HepG2 (cell line): ENCODE measurements around the gene SPG7. TPM values are rescaled to one million over a fixed set of nuclear protein-coding genes. Genes with fewer than 3 reads are reported as not detected.

Source experiments
- FOXK1 ChIP-seq: sonication (generic); formaldehyde crosslinking; IDR thresholded peaks from 2 replicates; pipeline ENCODE4 v1.4.0; 2020; ENCODE audit warnings: low read depth, missing genetic modification reagents, borderline replicate concordance
- HMGXB3 ChIP-seq: sonication (generic); formaldehyde crosslinking; IDR thresholded peaks from 2 replicates; pipeline ENCODE4 v1.4.0; 2020; ENCODE audit warnings: missing genetic modification reagents, borderline replicate concordance
- NR2F2 ChIP-seq: IDR thresholded peaks from 2 replicates; pipeline ENCODE4 v1.6.1; 2012; ENCODE audit warnings: low read depth, inconsistent platforms, borderline replicate concordance
- PRDM15 ChIP-seq: sonication (generic); formaldehyde crosslinking; IDR thresholded peaks from 2 replicates; pipeline ENCODE4 v1.4.0; 2020; ENCODE audit warnings: missing genetic modification reagents
- REL ChIP-seq: sonication (generic); formaldehyde crosslinking; conservative IDR thresholded peaks from 2 replicates; pipeline ENCODE4 v1.8.0; 2022; ENCODE audit warnings: mild to moderate bottlenecking, missing genetic modification reagents, moderate library complexity
- TBL1XR1 ChIP-seq: fragments of 150-350 bp; IDR thresholded peaks from 2 replicates; pipeline ENCODE4 v1.6.1; 2014; ENCODE audit warnings: borderline replicate concordance, low read length; ENCODE audit not compliant: partially characterized antibody
- ZFP41 ChIP-seq: sonication (generic); formaldehyde crosslinking; IDR thresholded peaks from 2 replicates; pipeline ENCODE4 v1.4.0; 2020; ENCODE audit warnings: mild to moderate bottlenecking, missing genetic modification reagents, borderline replicate concordance
- ZMAT3 ChIP-seq: sonication (generic); formaldehyde crosslinking; conservative IDR thresholded peaks from 2 replicates; pipeline ENCODE4 v1.7.0; 2021; ENCODE audit warnings: missing genetic modification reagents
- ZNF224 ChIP-seq: sonication (generic); formaldehyde crosslinking; IDR thresholded peaks from 2 replicates; pipeline ENCODE4 v1.5.0; 2020; ENCODE audit warnings: mild to moderate bottlenecking, missing genetic modification reagents
- ZNF275 ChIP-seq: sonication (generic); formaldehyde crosslinking; IDR thresholded peaks from 2 replicates; pipeline ENCODE4 v1.8.0; 2022; ENCODE audit warnings: missing genetic modification reagents, mild to moderate bottlenecking, inconsistent platforms, borderline replicate concordance
- ZNF296 ChIP-seq: sonication (generic); formaldehyde crosslinking; conservative IDR thresholded peaks from 2 replicates; pipeline ENCODE4 v1.5.0; 2020; ENCODE audit warnings: mild to moderate bottlenecking, missing genetic modification reagents
- ZNF570 ChIP-seq: sonication (generic); formaldehyde crosslinking; IDR thresholded peaks from 2 replicates; pipeline ENCODE4 v1.4.0; 2020; ENCODE audit warnings: mild to moderate bottlenecking, missing genetic modification reagents, borderline replicate concordance
- ZNF589 ChIP-seq: sonication (generic); formaldehyde crosslinking; conservative IDR thresholded peaks from 2 replicates; pipeline ENCODE4 v1.8.0; 2022; ENCODE audit warnings: mild to moderate bottlenecking, moderate library complexity, missing genetic modification reagents
- ZNF660 ChIP-seq: sonication (generic); formaldehyde crosslinking; IDR thresholded peaks from 2 replicates; pipeline ENCODE4 v1.5.1; 2020; ENCODE audit warnings: mild to moderate bottlenecking, low read depth, missing genetic modification reagents, borderline replicate concordance
- ZUFSP ChIP-seq: sonication (generic); formaldehyde crosslinking; IDR thresholded peaks from 2 replicates; pipeline ENCODE4 v1.9.0; 2021; ENCODE audit warnings: missing genetic modification reagents, mild to moderate bottlenecking, borderline replicate concordance
- polyA plus RNA-seq, 8 experiments: library from polyadenylated mRNA; depleted of rRNA in 3 of 8; stranded (reverse) in 7 of 8; unstranded in 1 of 8; fragments of >200 nt; fragmentation: Illumina TruSeq in 4 of 8; extraction: Trizol in 4 of 8; gene quantifications; 2 replicates each; pipeline versions ENCODE4 v1.2.1 to v1.2.3, GENCODE V29; 2011 to 2016; ENCODE audit warnings: low read depth in 4 of 8, missing spikeins in 1 of 8, mixed read lengths in 1 of 8; ENCODE audit not compliant: insufficient read depth in 1 of 8
- total RNA-seq, 5 experiments: library from RNA; depleted of rRNA; stranded (reverse); fragments of >200 nt; fragmentation: Illumina TruSeq; extraction: Trizol; gene quantifications; 2 replicates each; pipeline ENCODE4 v1.2.3, GENCODE V29; 2016; ENCODE audit warnings: low read depth in 1 of 5

The SPG7 gene
- total and polyA plus RNA-seq, 2 of the 13 experiments (the other 11 are each of a cell fraction or from before 2014, with no cell fraction given), result 66.0 to 136 TPM

- TF ChIP-seq FOXK1 (CRISPR knock-in tag) (peak; percentile 53), ZNF224 (CRISPR knock-in tag) (no peak), ZNF660 (CRISPR knock-in tag) (no peak), ZUFSP (CRISPR knock-in tag) (no peak), NR2F2 (peak; percentile 95), ZMAT3 (no peak), REL (no peak), HMGXB3 (no peak), ZFP41 (CRISPR knock-in tag) (no peak), TBL1XR1 (no peak), PRDM15 (CRISPR knock-in tag) (no peak), ZNF275 (no peak), ZNF589 (no peak), ZNF296 (no peak), ZNF570 (no peak)
Measured at GRCh38 chr16:89581861-89582563, 73.8 kb downstream of the SPG7 start (continued).
